GM18526 (cell line): ENCODE data around the gene SEZ6L.

ENCODE experiments used
- POLR2A ChIP-seq: IDR thresholded peaks from 3 replicates; pipeline ENCODE4 v1.6.1; 2011; ENCODE audit not compliant: insufficient read length; ENCODE audit errors: extremely low read depth

Gene SEZ6L

GRCh38 chr22:26429458-26430286 is 260.4 kb downstream of the SEZ6L start:
- TF ChIP-seq POLR2A: no peak

GRCh38 chr22:26430600-26430999 is 261.3 kb downstream of the SEZ6L start:
- no peak for TF ChIP-seq POLR2A

DNA sequence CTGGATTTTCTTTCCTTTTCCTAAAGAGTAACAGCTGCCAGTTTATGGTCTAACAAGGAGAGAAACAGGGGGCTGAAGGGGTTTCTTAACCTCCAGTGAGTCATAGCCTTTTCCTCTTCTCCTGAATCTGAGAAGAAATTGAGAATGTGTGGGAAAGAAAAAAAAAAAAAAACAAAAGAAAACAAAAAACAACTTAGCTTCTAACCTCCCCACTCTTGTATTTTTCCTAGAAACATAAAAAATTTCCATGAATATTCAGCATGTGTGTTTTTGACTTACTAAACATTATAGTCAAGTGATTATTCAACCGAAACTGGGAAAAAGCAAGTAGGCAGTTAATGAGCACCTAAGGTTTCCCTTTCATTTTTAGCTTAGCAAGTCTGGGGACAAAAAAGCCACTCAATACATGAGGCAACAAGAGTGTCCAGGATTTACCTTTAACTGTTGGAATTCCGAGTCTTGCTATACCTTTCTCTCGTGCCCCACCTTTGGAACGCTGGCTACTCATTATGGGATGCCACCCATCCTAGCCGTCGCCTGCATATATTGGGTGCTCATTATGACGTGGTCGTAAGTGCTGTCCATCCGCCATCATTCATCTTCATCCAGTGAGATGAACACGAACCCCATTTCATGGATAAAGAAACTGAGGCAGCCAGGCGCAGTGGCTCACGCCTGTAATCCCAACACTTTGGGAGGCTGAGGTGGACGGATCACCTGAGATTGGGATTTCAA is 262.2 kb downstream of the SEZ6L start:
- TF ChIP-seq POLR2A: no peak

- no peak for TF ChIP-seq POLR2A
Observed at GRCh38 chr22:26432619-26433311, 263.5 kb downstream of the SEZ6L start.
